HCT116 (cell line): ENCODE measurements around the gene HOXD3. TPM values are rescaled to one million over a fixed set of nuclear protein-coding genes. Genes with fewer than 3 reads are reported as not detected.

Experiments
- ATAC-seq: fragments of 200-7000 bp; cut with Tn5 transposase; 2 replicates; pipeline ENCODE4 v1.9.1; 2020; ENCODE audit warnings: mild to moderate bottlenecking, moderate library complexity
- BruUV-seq: library from RNA; stranded (reverse); fragments of 400-500 nt; replicated peaks from 2 replicates; lab custom pipeline; 2021; lab: Mats Ljungman, UMichigan
- CTCF ChIA-PET: fragments of 300-600 bp; sonication (Branson Sonifier 250); formaldehyde crosslinking; loops from one replicate; lab custom pipeline; 2021; ENCODE audit warnings: antibody characterized with exemption; lab: Charles Lee
- POLR2A ChIA-PET: fragments of 300-600, 350-600 bp; sonication (Branson Sonifier 250); formaldehyde crosslinking; loops from one replicate; lab custom pipeline; 2021; ENCODE audit warnings: antibody characterized with exemption; lab: Charles Lee
- RAD21 ChIA-PET, 2 experiments: fragments of 300-600 bp; sonication (Branson Sonifier 250); formaldehyde crosslinking; loops; one replicate each; lab custom pipeline; 2023; ENCODE audit warnings: low total read pairs in 2 of 2; ENCODE audit not compliant: uncharacterized antibody in 2 of 2, unreplicated experiment in 2 of 2, low non-redundant PET in 1 of 2; lab: Charles Lee
- DNase-seq: peaks from one replicate; pipeline ENCODE4 v3.0.0-alpha.2; 2010; ENCODE audit warnings: low read depth, low spot score
- H2AFZ ChIP-seq: fragments of 200-600 bp; shearing (Covaris generic), sonication (generic); 2 replicates; pipeline ENCODE4 v1.6.1; 2017; ENCODE audit warnings: low read depth, mixed run types, mixed read lengths, antibody characterized with exemption, low read length; ENCODE audit not compliant: poor library complexity, severe bottlenecking
- H3K27ac ChIP-seq: 2 replicates; pipeline ENCODE4 v1.5.1; 2012; ENCODE audit warnings: low read depth, low read length
- H3K27me3 ChIP-seq: fragments of 200-600 bp; sonication (generic); 2 replicates; pipeline ENCODE4 v1.6.1; 2016; ENCODE audit warnings: mixed run types, low read length, mixed read lengths; ENCODE audit not compliant: insufficient read depth
- H3K36me3 ChIP-seq, 2 experiments: fragments of 200-500 bp in 1 of 2; fragments of 200-600 bp in 1 of 2; sonication (Bioruptor generic) in 1 of 2; sonication (generic) in 1 of 2; 2 replicates each; pipeline versions ENCODE4 v1.5.1 to v1.6.1; 2014 to 2016; ENCODE audit warnings: low read length in 2 of 2, inconsistent platforms in 1 of 2, mixed read lengths in 1 of 2, mixed run types in 1 of 2; ENCODE audit not compliant: insufficient read depth in 2 of 2, control insufficient read depth in 1 of 2
- H3K4me1 ChIP-seq, 2 experiments: fragments of 200-600 bp in 1 of 2; sonication (generic) in 1 of 2; 2 replicates each; pipeline versions ENCODE4 v1.5.1 to v1.6.1; 2012 to 2017; ENCODE audit warnings: low read length in 2 of 2, inconsistent platforms in 1 of 2, mild to moderate bottlenecking in 1 of 2, mixed read lengths in 1 of 2, mixed run types in 1 of 2, moderate library complexity in 1 of 2; ENCODE audit not compliant: insufficient read depth in 2 of 2, control insufficient read depth in 1 of 2
- H3K4me2 ChIP-seq: fragments of 200-600 bp; sonication (generic); 2 replicates; pipeline ENCODE4 v1.6.1; 2017; ENCODE audit warnings: mixed run types, low read length, mixed read lengths
- H3K4me3 ChIP-seq, 2 experiments: fragments of 200-600 bp in 1 of 2; sonication (generic) in 1 of 2; replicated peaks in 1 of 2; 2 replicates each; pipeline ENCODE4 v1.5.1; 2011 to 2016; ENCODE audit warnings: low read length in 2 of 2, control low read depth in 1 of 2, low read depth in 1 of 2, mild to moderate bottlenecking in 1 of 2, mixed read lengths in 1 of 2, mixed run types in 1 of 2
- H3K79me2 ChIP-seq: fragments of 200-600 bp; sonication (generic); 2 replicates; pipeline ENCODE4 v1.6.1; 2017; ENCODE audit warnings: mild to moderate bottlenecking, mixed run types, low read length, moderate library complexity, mixed read lengths; ENCODE audit not compliant: insufficient read depth
- H3K9ac ChIP-seq: fragments of 200-600 bp; sonication (generic); 2 replicates; pipeline ENCODE4 v1.6.1; 2016; ENCODE audit warnings: low read length, mixed read lengths
- H3K9me2 ChIP-seq: fragments of 200-600 bp; sonication (generic), shearing (Covaris generic); 2 replicates; pipeline ENCODE4 v1.6.1; 2017; ENCODE audit warnings: mixed run types, mild to moderate bottlenecking, moderate library complexity; ENCODE audit not compliant: insufficient read depth
- H3K9me3 ChIP-seq, 2 experiments: fragments of 200-500 bp in 1 of 2; fragments of 200-600 bp in 1 of 2; sonication (Bioruptor generic) in 1 of 2; sonication (generic) in 1 of 2; 2 replicates each; pipeline ENCODE4 v1.6.1; 2014 to 2017; ENCODE audit warnings: low read length in 2 of 2, mixed read lengths in 2 of 2, inconsistent platforms in 1 of 2, low read depth in 1 of 2, mild to moderate bottlenecking in 1 of 2, mixed run types in 1 of 2, moderate library complexity in 1 of 2; ENCODE audit not compliant: control insufficient read depth in 1 of 2, insufficient read depth in 1 of 2
- H4K20me1 ChIP-seq: fragments of 200-600 bp; sonication (generic), shearing (Covaris generic); 2 replicates; pipeline ENCODE4 v1.6.1; 2017; ENCODE audit warnings: mixed run types, mild to moderate bottlenecking, moderate library complexity; ENCODE audit not compliant: insufficient read depth
- EGR1 ChIP-seq: IDR thresholded peaks from 2 replicates; pipeline ENCODE4 v1.6.1; 2012; ENCODE audit warnings: low read depth
- EZH2phosphoT487 ChIP-seq: fragments of 200-600 bp; IDR thresholded peaks from 2 replicates; pipeline ENCODE4 v1.6.1; 2018; ENCODE audit warnings: antibody characterized with exemption, borderline replicate concordance
- FOSL1 ChIP-seq: IDR thresholded peaks from 2 replicates; pipeline ENCODE4 v1.6.1; 2012; ENCODE audit warnings: low read depth
- JUND ChIP-seq: IDR thresholded peaks from 2 replicates; pipeline ENCODE4 v1.6.1; 2012
- POLR2A ChIP-seq: IDR thresholded peaks from 2 replicates; pipeline ENCODE4 v1.7.0; 2011; ENCODE audit warnings: borderline replicate concordance; ENCODE audit not compliant: insufficient read depth, insufficient read length; ENCODE audit errors: extremely low read depth
- SIN3A ChIP-seq: IDR thresholded peaks from 2 replicates; pipeline ENCODE4 v1.6.1; 2012; ENCODE audit warnings: low read depth
- ZFX ChIP-seq: fragments of 450-650 bp; IDR thresholded peaks from 2 replicates; pipeline ENCODE4 v1.6.1; 2017
- intact Hi-C: fragments of 100-400 bp; cut with micrococcal nuclease; formaldehyde crosslinking; loops from 2 replicates; pipeline ENCODE4 v1.10.0; 2022
- total RNA-seq: library from RNA; stranded (reverse); gene quantifications from one replicate; pipeline ENCODE4 v1.2.1, GENCODE V29; 2021; ENCODE audit not compliant: unreplicated experiment
- TF ChIP-seq, protein P1 (sequence below): IDR thresholded peaks from 2 replicates; pipeline ENCODE4 v1.6.1; 2012; ENCODE audit warnings: low read depth
- TF ChIP-seq, protein P2 (sequence below), 3 experiments: fragments of 200-600 bp in 1 of 3; sonication (generic) in 1 of 3; IDR thresholded peaks in 2 of 3; conservative IDR thresholded peaks in 1 of 3; 2 replicates each; pipeline ENCODE4 v1.5.1; 2012 to 2017; ENCODE audit warnings: low read depth in 2 of 3, low read length in 2 of 3, antibody characterized with exemption in 1 of 3, borderline replicate concordance in 1 of 3, control low read depth in 1 of 3, mild to moderate bottlenecking in 1 of 3, mixed read lengths in 1 of 3, mixed run types in 1 of 3, moderate library complexity in 1 of 3; ENCODE audit not compliant: insufficient read depth in 1 of 3

The HOXD3 gene
- total RNA-seq, 1 experiment from 2014 or later, result 1.4 TPM

DNA sequence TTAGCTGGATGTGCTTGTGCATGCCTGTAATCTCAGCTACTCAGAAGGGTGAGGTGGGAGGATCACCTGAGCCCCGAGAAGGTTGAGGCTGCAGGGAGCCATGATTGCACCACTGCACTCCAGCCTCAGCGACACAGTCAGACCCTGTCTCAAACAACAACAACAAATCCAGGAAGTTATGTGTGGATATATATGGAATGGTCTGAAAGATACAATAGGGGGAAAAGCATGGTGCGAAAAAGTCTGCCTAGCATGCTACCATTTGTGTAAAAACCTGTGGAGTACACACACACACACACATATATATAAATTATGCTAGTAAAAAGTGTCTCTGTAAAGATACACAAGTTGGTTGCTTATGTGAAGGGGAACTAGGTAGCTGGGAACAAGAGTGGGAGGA lies 24.4 kb downstream of the HOXD3 start:
- Histone ChIP-seq H3K9me3 (no peaks in the 10 kb centered on the region), H3K36me3 (no peaks in the 10 kb centered on the region), H3K9ac (no peak overlapping the region), H3K4me2 (no peak overlapping the region), H3K4me1 (no peaks in the 10 kb centered on the region)
- no peak for DNase-seq
- TF ChIP-seq ZFX, result no peak
- TF ChIP-seq FOSL1, result no peak
- TF ChIP-seq, protein P1, sequence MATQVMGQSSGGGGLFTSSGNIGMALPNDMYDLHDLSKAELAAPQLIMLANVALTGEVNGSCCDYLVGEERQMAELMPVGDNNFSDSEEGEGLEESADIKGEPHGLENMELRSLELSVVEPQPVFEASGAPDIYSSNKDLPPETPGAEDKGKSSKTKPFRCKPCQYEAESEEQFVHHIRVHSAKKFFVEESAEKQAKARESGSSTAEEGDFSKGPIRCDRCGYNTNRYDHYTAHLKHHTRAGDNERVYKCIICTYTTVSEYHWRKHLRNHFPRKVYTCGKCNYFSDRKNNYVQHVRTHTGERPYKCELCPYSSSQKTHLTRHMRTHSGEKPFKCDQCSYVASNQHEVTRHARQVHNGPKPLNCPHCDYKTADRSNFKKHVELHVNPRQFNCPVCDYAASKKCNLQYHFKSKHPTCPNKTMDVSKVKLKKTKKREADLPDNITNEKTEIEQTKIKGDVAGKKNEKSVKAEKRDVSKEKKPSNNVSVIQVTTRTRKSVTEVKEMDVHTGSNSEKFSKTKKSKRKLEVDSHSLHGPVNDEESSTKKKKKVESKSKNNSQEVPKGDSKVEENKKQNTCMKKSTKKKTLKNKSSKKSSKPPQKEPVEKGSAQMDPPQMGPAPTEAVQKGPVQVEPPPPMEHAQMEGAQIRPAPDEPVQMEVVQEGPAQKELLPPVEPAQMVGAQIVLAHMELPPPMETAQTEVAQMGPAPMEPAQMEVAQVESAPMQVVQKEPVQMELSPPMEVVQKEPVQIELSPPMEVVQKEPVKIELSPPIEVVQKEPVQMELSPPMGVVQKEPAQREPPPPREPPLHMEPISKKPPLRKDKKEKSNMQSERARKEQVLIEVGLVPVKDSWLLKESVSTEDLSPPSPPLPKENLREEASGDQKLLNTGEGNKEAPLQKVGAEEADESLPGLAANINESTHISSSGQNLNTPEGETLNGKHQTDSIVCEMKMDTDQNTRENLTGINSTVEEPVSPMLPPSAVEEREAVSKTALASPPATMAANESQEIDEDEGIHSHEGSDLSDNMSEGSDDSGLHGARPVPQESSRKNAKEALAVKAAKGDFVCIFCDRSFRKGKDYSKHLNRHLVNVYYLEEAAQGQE, result no peak
- no peak for TF ChIP-seq JUND
- no peak for TF ChIP-seq EZH2phosphoT487
- TF ChIP-seq SIN3A, result no peak
- no peak for TF ChIP-seq EGR1
- no peak for TF ChIP-seq POLR2A
- TF ChIP-seq, protein P2, sequence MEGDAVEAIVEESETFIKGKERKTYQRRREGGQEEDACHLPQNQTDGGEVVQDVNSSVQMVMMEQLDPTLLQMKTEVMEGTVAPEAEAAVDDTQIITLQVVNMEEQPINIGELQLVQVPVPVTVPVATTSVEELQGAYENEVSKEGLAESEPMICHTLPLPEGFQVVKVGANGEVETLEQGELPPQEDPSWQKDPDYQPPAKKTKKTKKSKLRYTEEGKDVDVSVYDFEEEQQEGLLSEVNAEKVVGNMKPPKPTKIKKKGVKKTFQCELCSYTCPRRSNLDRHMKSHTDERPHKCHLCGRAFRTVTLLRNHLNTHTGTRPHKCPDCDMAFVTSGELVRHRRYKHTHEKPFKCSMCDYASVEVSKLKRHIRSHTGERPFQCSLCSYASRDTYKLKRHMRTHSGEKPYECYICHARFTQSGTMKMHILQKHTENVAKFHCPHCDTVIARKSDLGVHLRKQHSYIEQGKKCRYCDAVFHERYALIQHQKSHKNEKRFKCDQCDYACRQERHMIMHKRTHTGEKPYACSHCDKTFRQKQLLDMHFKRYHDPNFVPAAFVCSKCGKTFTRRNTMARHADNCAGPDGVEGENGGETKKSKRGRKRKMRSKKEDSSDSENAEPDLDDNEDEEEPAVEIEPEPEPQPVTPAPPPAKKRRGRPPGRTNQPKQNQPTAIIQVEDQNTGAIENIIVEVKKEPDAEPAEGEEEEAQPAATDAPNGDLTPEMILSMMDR (IDR thresholded peaks at IDR 0.05 in 2 of 3, conservative IDR thresholded peaks at IDR 0.05 in 1 of 3; ENCODE audit: borderline replicate concordance in 1 of 3, insufficient read depth in 1 of 3, low read depth in 2 of 3, low read length in 2 of 3), result no peak
- TF ChIP-seq, all 23 proteins: peak for 0
- ChIA-PET RAD21 (no interaction called here), CTCF (no interaction called here), POLR2A (no interaction called here)
- no peak for ATAC-seq
- H3K9me2 ChIP-seq, result no peaks in the 10 kb centered on the region
- H3K79me2 ChIP-seq, result no peaks in the 10 kb centered on the region
- no peaks in the 10 kb centered on the region for H4K20me1 ChIP-seq
- no TSS peak for BruUV-seq
- H3K4me3 ChIP-seq, result no peak overlapping the region
- H2AFZ ChIP-seq, result no peak overlapping the region
- H3K27me3 ChIP-seq, result no peaks in the 10 kb centered on the region
- H3K27ac ChIP-seq, result no peak overlapping the region
- intact Hi-C loops, result no loop called here
